ENCODE results near the gene FRYL. TPM values are rescaled to one million over a fixed set of nuclear protein-coding genes. Genes with fewer than 3 reads are reported as not detected.

FRYL gene
- total and polyA plus RNA-seq, 2 of the 13 experiments (the other 11 are each of a cell fraction or from before 2014, with no cell fraction given) = 9.7 to 19.6 TPM

- TF ChIP-seq RXRB (CRISPR knock-in tag; IDR thresholded peaks at IDR 0.05; ENCODE audit: borderline replicate concordance) (no peak), CC2D1A (CRISPR knock-in tag; IDR thresholded peaks at IDR 0.05) (no peak)
Observed at GRCh38 chr4:48450740-48451139, 329.3 kb downstream of the FRYL start (continued).

GRCh38 chr4:48449151-48449550, 330.9 kb downstream of the FRYL start:
- in situ Hi-C loops (cut with HindIII; ENCODE audit: extremely low pct_ligation_motif_present, low pct_unique_long_range_greater_than_20kb) (loop anchor here (10.0 kb wide), 1 partner anchor 96 kb away; no protein-coding TSS in a partner anchor), intact Hi-C loops (cut with micrococcal nuclease; ENCODE audit: unreplicated experiment) (loop anchor here (10.0 kb wide), 1 partner anchor 516 kb away; no protein-coding TSS in a partner anchor)
- no TSS peak for BruUV-seq (replicated peaks)
- H3K36me3 ChIP-seq (replicated peaks in 1 of 2; ENCODE audit: control insufficient read depth in 1 of 2, insufficient read depth in 2 of 2, low read length in 2 of 2) = no peaks in the 10 kb centered on the region
- no peaks in the 10 kb centered on the region for H3K79me2 ChIP-seq (ENCODE audit: insufficient read depth, low read length)
- no peak overlapping the region for H3K27ac ChIP-seq (ENCODE audit: extremely low read length, insufficient read depth, low read length)
- FAIRE-seq = no peak
- ATAC-seq = peak; percentile 84
- DNase-seq (ENCODE audit: low spot score) = peak; percentile 11
- no peak overlapping the region for H3K4me2 ChIP-seq (ENCODE audit: low read depth, low read length)
- ChIA-PET POLR2A (no interaction called here), CTCF (ENCODE audit: low intra/inter-chr PET ratio, low total read pairs) (no interaction called here)
- 31% methylated on average over 10 of the region's 10 CpGs for WGBS (ENCODE audit: low lambda C conversion rate)
- H3K9me3 ChIP-seq (ENCODE audit: low read length) = no peaks in the 10 kb centered on the region
- 0 out of 2 replicates have a peak, but pooled peaks cover 10% of the 10 kb centered on the region for H3K4me1 ChIP-seq (ENCODE audit: insufficient read depth, low read length)
- no peaks in the 10 kb centered on the region for H4K20me1 ChIP-seq (ENCODE audit: insufficient read depth, low read length)
- H3K4me3 ChIP-seq (replicated peaks in 1 of 3; ENCODE audit: insufficient read depth in 1 of 3, low read depth in 2 of 3, low read length in 3 of 3) = no peak overlapping the region
- H2AFZ ChIP-seq (ENCODE audit: low read length) = no peak overlapping the region
- no peaks in the 10 kb centered on the region for H3K27me3 ChIP-seq (ENCODE audit: control insufficient read depth in 1 of 2, insufficient read depth in 2 of 2, low read length in 2 of 2)
- H3K9ac ChIP-seq (ENCODE audit: insufficient read depth, low read depth, low read length) = no peak overlapping the region
- TF ChIP-seq MAX (IDR thresholded peaks at IDR 0.05) (peak; percentile 20; the same call in 1 of the 2 replicates), TBX3 (IDR thresholded peaks at IDR 0.05; ENCODE audit: borderline replicate concordance) (no peak), CBX2 (IDR thresholded peaks at IDR 0.05; ENCODE audit: low read depth, low read length) (no peak), CBX2 (CRISPR knock-in tag; IDR thresholded peaks at IDR 0.05; ENCODE audit: low read depth) (no peak), ZKSCAN8 (CRISPR knock-in tag; IDR thresholded peaks at IDR 0.05; ENCODE audit: borderline replicate concordance) (no peak), ZNF788 (CRISPR knock-in tag; IDR thresholded peaks at IDR 0.05; ENCODE audit: borderline replicate concordance) (no peak), HNF4A (CRISPR knock-in tag; IDR thresholded peaks at IDR 0.05) (no peak), NR2F1 (CRISPR knock-in tag; IDR thresholded peaks at IDR 0.05) (peak in 1 of 2 experiments; percentile 81; a peak in 2 of 4 replicates), ZBTB37 (CRISPR knock-in tag; IDR thresholded peaks at IDR 0.05) (no peak), MAFG (CRISPR knock-in tag; IDR thresholded peaks at IDR 0.05) (no peak), NR2F6 (IDR thresholded peaks at IDR 0.05) (peak; percentile 42; the same call in 1 of the 2 replicates), NR2F6 (CRISPR knock-in tag; IDR thresholded peaks at IDR 0.05) (peak; percentile 61), TEAD3 (CRISPR knock-in tag; optimal IDR thresholded peaks at IDR 0.05; ENCODE audit: borderline replicate concordance) (peak; percentile 50), THAP9 (CRISPR knock-in tag; IDR thresholded peaks at IDR 0.05; ENCODE audit: borderline replicate concordance) (no peak)
- TF ChIP-seq, protein P1, sequence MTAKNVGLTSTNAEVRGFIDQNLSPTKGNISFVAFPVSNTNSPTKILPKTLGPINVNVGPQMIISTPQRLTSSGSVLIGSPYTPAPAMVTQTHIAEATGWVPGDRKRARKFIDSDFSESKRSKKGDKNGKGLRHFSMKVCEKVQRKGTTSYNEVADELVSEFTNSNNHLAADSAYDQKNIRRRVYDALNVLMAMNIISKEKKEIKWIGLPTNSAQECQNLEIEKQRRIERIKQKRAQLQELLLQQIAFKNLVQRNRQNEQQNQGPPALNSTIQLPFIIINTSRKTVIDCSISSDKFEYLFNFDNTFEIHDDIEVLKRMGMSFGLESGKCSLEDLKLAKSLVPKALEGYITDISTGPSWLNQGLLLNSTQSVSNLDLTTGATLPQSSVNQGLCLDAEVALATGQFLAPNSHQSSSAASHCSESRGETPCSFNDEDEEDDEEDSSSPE (CRISPR knock-in tag; IDR thresholded peaks at IDR 0.05) = no peak
- TF ChIP-seq, protein P2, sequence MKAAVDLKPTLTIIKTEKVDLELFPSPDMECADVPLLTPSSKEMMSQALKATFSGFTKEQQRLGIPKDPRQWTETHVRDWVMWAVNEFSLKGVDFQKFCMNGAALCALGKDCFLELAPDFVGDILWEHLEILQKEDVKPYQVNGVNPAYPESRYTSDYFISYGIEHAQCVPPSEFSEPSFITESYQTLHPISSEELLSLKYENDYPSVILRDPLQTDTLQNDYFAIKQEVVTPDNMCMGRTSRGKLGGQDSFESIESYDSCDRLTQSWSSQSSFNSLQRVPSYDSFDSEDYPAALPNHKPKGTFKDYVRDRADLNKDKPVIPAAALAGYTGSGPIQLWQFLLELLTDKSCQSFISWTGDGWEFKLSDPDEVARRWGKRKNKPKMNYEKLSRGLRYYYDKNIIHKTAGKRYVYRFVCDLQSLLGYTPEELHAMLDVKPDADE (CRISPR knock-in tag; IDR thresholded peaks at IDR 0.05) = no peak

Measured in HepG2 (cell line).